Gastroesophageal sphincter (tissue), 4 donors: ENCODE measurements around the gene KIF3A. TPM values are rescaled to one million over a fixed set of nuclear protein-coding genes. Genes with fewer than 3 reads are reported as not detected.

Source experiments
- ATAC-seq: fragments of 150-250 bp; one replicate; pipeline ENCODE4 v1.9.1; 2016; ENCODE audit warnings: mild to moderate bottlenecking, moderate library complexity
- H3K27ac ChIP-seq, 4 donors: fragments of 200-600 bp; sonication (generic) in 3 of 4; 1 replicate in 3 of 4; 2 replicates in 1 of 4; pipeline ENCODE4 v1.5.1; 2016 to 2019
- H3K27me3 ChIP-seq: fragments of 200-600 bp; sonication (generic); one replicate; pipeline ENCODE4 v1.5.1; 2019
- H3K36me3 ChIP-seq, 2 donors: fragments of 200-600 bp; sonication (generic); one replicate each; pipeline ENCODE4 v1.5.1; 2019; ENCODE audit warnings: control low read depth in 1 of 2
- H3K4me1 ChIP-seq, 3 donors: fragments of 200-600 bp; sonication (generic); 1 replicate in 2 of 3; 2 replicates in 1 of 3; pipeline ENCODE4 v1.5.1; 2016 to 2019; ENCODE audit warnings: control low read depth in 2 of 3
- H3K4me3 ChIP-seq, 2 donors: fragments of 200-600 bp; sonication (generic); one replicate each; pipeline ENCODE4 v1.5.1; 2019; ENCODE audit warnings: mild to moderate bottlenecking in 1 of 2, moderate library complexity in 1 of 2
- H3K9me3 ChIP-seq, 3 donors: fragments of 200-600 bp; sonication (generic); one replicate each; pipeline ENCODE4 v1.5.1; 2017 to 2019; ENCODE audit warnings: control low read depth in 2 of 3
- EP300 ChIP-seq: sonication (generic); formaldehyde crosslinking; IDR thresholded peaks from one replicate; pipeline ENCODE4 v1.6.1; 2017; ENCODE audit warnings: antibody characterized with exemption, mild to moderate bottlenecking
- POLR2A ChIP-seq, 2 donors: fragments of 450-650 bp; IDR thresholded peaks; one replicate each; pipeline ENCODE4 v1.6.1; 2017; ENCODE audit warnings: antibody characterized with exemption in 2 of 2, mild to moderate bottlenecking in 2 of 2, moderate library complexity in 1 of 2
- POLR2AphosphoS5 ChIP-seq: sonication (generic); formaldehyde crosslinking; IDR thresholded peaks from one replicate; pipeline ENCODE4 v1.6.1; 2017; ENCODE audit warnings: antibody characterized with exemption
- WGBS, 2 donors: methylation state at CpG; one replicate each; pipeline ENCODE4 v1.1.5; 2018; ENCODE audit warnings: low coverage in 1 of 2; 5-methylcytosine and 5-hydroxymethylcytosine counted together
- total RNA-seq, 4 donors: library from RNA; depleted of rRNA; stranded (reverse); fragments of >200 nt; gene quantifications; one replicate each; pipeline ENCODE4 v1.1.0, GENCODE V29; 2016
- TF ChIP-seq, protein P1 (sequence below), 4 experiments: fragments of 200-600 bp in 2 of 4; fragments of 450-650 bp in 2 of 4; sonication (generic) in 1 of 4; IDR thresholded peaks; one replicate each; pipeline ENCODE4 v1.5.1; 2017 to 2019; ENCODE audit warnings: antibody characterized with exemption in 4 of 4, mild to moderate bottlenecking in 2 of 4, moderate library complexity in 2 of 4

Gene KIF3A
- total RNA-seq, result 10 to 100 TPM in 1 of 4 donors, 1 to 10 TPM in 3; 5.9 to 12.5 (median 7.7) TPM

DNA sequence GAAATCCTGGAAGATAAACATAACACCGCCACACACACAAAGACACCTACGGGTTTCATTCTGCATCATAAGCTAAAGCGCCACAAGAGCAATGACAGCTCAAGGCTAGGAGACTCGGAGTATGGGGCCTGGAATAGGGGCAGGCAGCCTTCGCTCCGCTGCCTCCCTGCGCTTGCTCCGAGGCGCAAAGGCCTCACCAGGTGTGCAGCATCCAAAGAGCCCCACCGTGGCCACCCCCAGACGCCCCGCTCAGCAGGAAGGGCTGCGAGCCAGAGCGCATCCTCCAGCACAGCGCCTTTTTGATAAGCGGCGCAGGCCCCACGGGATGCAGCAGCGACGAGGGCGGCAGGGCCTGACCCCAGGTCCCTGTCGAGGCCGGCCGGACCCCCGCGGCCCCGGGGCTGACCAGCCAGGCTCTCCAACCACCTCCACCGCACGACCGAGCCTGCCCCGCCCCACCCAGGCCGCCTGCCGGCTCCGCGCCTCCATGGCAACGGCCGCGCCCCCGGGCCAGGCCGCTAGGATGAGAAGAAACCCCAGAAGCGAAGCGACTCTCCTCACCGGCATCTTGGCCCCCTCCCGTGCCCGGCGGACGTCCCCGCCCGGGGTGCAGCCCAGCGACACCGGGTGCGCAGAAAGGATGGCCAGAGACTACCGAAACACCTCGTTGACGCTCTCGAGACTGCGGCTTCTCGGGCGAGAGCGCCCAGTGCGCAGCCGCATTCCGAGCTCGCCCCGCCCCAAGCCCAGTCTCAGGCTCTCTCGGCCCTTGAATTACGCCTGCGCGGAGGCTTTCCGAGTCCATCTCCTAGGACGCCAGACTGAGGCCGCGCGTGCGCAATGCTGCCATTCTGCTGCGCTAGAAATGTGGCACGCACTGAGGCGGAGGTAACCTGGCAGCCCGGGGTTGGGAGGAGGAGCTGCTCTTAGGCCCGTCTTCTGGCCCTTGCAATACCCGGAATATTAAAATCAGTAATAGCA, at the start of gene KIF3A:
KIF3A (minus strand) TSS at position 694 of the 981 bp plus-strand sequence; CDS start at position 567, 127 bp downstream.
- peak within 1 kb of the TSS; percentile 69 to 73 for H3K4me3 ChIP-seq
- peak; percentile 98 for ATAC-seq
- TF ChIP-seq POLR2AphosphoS5 (peak; percentile 56), POLR2A (IDR thresholded peaks at IDR 0.05) (peak in 1 of 2 donors; percentile 24), EP300 (no peak)
- TF ChIP-seq, protein P1, sequence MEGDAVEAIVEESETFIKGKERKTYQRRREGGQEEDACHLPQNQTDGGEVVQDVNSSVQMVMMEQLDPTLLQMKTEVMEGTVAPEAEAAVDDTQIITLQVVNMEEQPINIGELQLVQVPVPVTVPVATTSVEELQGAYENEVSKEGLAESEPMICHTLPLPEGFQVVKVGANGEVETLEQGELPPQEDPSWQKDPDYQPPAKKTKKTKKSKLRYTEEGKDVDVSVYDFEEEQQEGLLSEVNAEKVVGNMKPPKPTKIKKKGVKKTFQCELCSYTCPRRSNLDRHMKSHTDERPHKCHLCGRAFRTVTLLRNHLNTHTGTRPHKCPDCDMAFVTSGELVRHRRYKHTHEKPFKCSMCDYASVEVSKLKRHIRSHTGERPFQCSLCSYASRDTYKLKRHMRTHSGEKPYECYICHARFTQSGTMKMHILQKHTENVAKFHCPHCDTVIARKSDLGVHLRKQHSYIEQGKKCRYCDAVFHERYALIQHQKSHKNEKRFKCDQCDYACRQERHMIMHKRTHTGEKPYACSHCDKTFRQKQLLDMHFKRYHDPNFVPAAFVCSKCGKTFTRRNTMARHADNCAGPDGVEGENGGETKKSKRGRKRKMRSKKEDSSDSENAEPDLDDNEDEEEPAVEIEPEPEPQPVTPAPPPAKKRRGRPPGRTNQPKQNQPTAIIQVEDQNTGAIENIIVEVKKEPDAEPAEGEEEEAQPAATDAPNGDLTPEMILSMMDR (IDR thresholded peaks at IDR 0.05), result peak in 2 of 4 experiments; percentile 53 to 62
- peaks cover 0 to 18% (median 6%) of the 10 kb centered on the region in 3 donors for H3K4me1 ChIP-seq
- H3K27me3 ChIP-seq, result peaks cover 8% of the 10 kb centered on the region
- H3K36me3 ChIP-seq, result peaks cover 0 to 9% of the 10 kb centered on the region in 2 donors
- H3K9me3 ChIP-seq, result peaks cover 0 to 2% (median 0%) of the 10 kb centered on the region in 3 donors
- 0% methylated on average over 1 to 5 of the region's 81 CpGs for WGBS, 2 donors
- H3K27ac ChIP-seq, result peak within 1 kb of the TSS in 3 of 4 donors; percentile 78 to 90 (median 81)

GRCh38 chr5:132787076-132787475, 49.7 kb upstream of the KIF3A start:
- Histone ChIP-seq H3K4me1 (peaks cover 0 to 10% (median 0%) of the 10 kb centered on the region in 3 donors), H3K9me3 (no peaks in the 10 kb centered on the region), H3K27ac (no peak overlapping the region), H3K36me3 (no peaks in the 10 kb centered on the region), H3K27me3 (peaks cover 3% of the 10 kb centered on the region), H3K4me3 (no peak overlapping the region)
- TF ChIP-seq POLR2A (IDR thresholded peaks at IDR 0.05) (no peak), POLR2AphosphoS5 (no peak), EP300 (no peak)
- TF ChIP-seq, protein P1 (IDR thresholded peaks at IDR 0.05), result no peak
- WGBS, 2 donors, result 100% methylated on average over 1 of the region's 1 CpG
- ATAC-seq, result no peak

DNA sequence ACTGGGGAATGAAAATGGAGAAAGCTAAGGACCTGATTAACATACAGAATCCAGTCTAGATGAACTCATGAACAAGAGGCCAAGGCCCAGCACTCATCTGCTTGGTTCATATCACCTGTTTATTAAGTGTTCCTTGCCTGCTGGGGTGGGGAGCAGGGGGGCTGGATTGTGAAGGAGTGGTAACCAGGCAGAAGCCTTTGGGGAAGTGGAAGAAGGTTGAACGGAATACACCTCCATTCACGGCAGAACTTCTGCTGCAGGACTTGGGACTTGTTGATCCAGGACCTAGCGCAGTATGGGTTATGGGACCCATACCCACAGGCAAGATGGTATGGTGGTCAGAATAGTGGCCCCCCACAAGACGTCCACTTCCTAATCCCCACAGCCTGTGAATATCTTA, 48.5 kb upstream of the KIF3A start:
- Histone ChIP-seq H3K27ac (no peak overlapping the region), H3K36me3 (no peaks in the 10 kb centered on the region), H3K9me3 (no peaks in the 10 kb centered on the region), H3K27me3 (peaks cover 3% of the 10 kb centered on the region), H3K4me3 (no peak overlapping the region), H3K4me1 (peaks cover 0 to 10% (median 0%) of the 10 kb centered on the region in 3 donors)
- WGBS, 2 donors, result 60 to 100% methylated on average over 1 of the region's 4 CpGs
- no peak for ATAC-seq
- TF ChIP-seq POLR2AphosphoS5, result no peak
- TF ChIP-seq POLR2A (IDR thresholded peaks at IDR 0.05), result no peak
- no peak for TF ChIP-seq EP300
- TF ChIP-seq, protein P1 (IDR thresholded peaks at IDR 0.05), result no peak

GRCh38 chr5:132785365-132785764, 48.0 kb upstream of the KIF3A start:
- Histone ChIP-seq H3K36me3 (no peaks in the 10 kb centered on the region), H3K4me3 (no peak overlapping the region), H3K27me3 (peaks cover 2% of the 10 kb centered on the region), H3K4me1 (peaks cover 0 to 10% (median 0%) of the 10 kb centered on the region in 3 donors), H3K27ac (no peak overlapping the region), H3K9me3 (no peaks in the 10 kb centered on the region)
- no peak for ATAC-seq
- WGBS, 2 donors, result 19 to 30% methylated on average over 4 to 5 of the region's 5 CpGs
- TF ChIP-seq POLR2AphosphoS5 (no peak), EP300 (no peak), POLR2A (IDR thresholded peaks at IDR 0.05) (no peak)
- TF ChIP-seq, protein P1 (IDR thresholded peaks at IDR 0.05), result no peak
